RPMI8226 (cell line): ENCODE measurements around the gene DOP1A.

ENCODE experiments used
- DNase-seq: peaks from one replicate; pipeline ENCODE4 v3.0.0-alpha.2; 2015

Gene DOP1A

DNA sequence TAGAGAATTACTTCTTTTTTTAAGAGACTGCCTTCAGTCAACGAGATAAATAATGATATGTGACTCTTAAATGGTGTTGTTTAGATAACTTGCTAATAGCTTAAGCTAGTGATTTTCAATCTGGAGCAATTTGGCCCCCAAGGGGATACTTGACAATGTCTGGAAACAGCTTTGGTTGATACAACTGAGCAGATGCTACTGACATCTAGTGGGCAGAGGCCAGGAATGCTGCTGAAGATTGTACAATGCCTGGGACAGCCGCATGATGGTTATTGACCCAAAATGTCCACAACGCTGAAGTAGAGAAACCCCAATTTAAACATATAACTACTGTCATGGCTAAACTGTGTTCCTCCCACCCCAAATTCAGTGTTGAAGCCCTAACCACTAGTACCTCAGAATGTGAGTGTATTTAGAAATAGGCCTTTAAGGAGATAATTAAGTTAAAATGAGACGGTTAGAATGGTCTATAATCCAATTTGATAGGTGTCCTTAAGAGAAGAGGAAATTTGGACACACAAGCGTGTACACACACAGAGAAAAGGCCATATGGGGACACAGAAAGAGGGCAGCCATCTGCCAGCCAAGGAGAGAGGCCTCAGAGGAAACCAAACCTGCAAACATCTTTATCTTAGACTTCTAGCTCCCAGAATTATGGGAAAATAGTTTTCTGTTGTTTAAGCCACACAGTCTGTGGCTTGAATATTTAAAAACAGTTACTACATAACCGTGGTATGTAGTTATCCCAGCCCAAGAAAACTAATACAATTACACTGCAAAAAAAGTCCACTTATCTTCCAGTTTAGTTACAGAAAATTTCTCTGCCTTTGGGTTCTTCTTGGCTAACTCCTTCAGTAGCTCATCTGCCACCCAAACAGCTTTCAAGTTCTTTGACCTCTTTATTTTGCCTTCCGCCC lies 147.9 kb downstream of the DOP1A start:
- peak; percentile 11 for DNase-seq

DNA sequence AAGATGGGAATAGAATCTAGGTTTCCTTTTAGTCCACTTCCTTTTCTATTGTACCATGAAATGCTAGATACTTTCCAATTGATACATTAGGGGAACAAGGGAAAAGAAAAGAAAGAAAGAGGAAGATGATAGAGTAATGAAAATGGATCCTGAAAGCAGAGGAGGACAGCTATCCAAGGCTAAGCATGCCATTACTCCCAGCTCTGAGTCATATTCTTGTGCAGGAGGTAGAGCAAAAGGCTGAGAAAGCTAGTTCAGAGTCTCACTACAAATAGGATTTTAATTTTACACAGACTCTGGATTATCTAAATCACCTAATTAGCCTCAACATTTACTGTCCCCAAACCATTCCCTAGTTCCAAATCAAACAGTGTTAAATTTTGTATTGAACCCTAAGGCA lies 149.3 kb downstream of the DOP1A start:
- DNase-seq = no peak
